ENCODE measurements around the gene PAQR8.

The PAQR8 gene

GRCh38 chr6:52365866-52366540 lies 4.1 kb downstream of the PAQR8 start:
- FAIRE-seq = no peak
- TF ChIP-seq CTCF (IDR thresholded peaks at IDR 0.05; ENCODE audit: insufficient read depth, missing control alignments) = no peak

GRCh38 chr6:52368002-52368401 lies 6.1 kb downstream of the PAQR8 start:
- no peak for FAIRE-seq
- no peak for DNase-seq (ENCODE audit: insufficient read length, low spot score)
- no peak for TF ChIP-seq CTCF (IDR thresholded peaks at IDR 0.05; ENCODE audit: insufficient read depth, missing control alignments)

More at GRCh38 chr6:52365866-52366540, 4.1 kb downstream of the PAQR8 start:
- no peak for DNase-seq (ENCODE audit: insufficient read length, low spot score)

DNA sequence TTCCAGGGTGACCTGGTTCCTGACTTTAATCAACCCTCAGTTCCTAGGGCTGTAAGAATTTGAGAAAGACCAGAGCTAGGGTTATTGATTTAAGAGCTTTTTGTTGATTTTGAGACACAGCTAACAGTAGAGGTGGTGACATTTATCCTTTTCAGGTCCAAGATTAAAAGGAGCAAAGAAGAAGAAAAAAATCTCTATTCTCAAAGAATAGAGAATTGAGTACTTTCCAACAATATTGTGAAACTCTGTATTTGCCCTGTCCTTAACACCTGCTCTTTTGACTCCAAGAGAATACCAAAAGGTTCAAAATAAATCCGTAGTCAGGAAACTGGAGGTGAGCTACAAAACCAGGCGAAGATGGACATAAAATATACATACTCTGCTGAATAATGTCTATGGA lies 7.3 kb downstream of the PAQR8 start:
- no peak for FAIRE-seq
- no peak for DNase-seq (ENCODE audit: insufficient read length, low spot score)
- TF ChIP-seq CTCF (IDR thresholded peaks at IDR 0.05; ENCODE audit: insufficient read depth, missing control alignments) = no peak

DNA sequence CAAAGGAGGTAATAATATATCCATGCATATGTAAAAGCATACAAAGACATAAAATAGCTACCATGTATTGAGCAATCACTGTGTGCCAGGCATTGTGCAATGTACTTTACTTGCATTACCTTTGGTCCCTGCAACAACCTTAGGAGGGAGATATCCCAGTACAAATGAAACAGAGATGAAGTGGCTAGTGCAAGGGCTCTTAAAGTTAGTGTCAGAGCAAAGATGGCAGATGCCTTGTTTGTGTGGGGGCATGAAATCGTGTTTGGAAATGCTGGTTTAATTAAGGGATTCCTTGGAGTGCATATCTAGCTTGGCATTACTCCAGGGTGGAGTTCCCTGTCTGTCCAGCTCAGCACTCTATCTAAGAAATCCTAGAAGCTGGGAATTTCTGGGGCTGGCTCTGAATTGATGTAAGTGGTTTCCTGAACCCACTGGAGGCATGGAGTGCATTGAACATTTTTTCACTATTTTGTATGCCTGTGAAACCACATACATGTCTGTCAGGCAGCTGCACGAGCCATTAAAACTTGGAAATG lies 9.8 kb downstream of the PAQR8 start:
- no peak for TF ChIP-seq CTCF (IDR thresholded peaks at IDR 0.05; ENCODE audit: insufficient read depth, missing control alignments)
- FAIRE-seq = no peak
- no peak for DNase-seq (ENCODE audit: insufficient read length, low spot score)

DNA sequence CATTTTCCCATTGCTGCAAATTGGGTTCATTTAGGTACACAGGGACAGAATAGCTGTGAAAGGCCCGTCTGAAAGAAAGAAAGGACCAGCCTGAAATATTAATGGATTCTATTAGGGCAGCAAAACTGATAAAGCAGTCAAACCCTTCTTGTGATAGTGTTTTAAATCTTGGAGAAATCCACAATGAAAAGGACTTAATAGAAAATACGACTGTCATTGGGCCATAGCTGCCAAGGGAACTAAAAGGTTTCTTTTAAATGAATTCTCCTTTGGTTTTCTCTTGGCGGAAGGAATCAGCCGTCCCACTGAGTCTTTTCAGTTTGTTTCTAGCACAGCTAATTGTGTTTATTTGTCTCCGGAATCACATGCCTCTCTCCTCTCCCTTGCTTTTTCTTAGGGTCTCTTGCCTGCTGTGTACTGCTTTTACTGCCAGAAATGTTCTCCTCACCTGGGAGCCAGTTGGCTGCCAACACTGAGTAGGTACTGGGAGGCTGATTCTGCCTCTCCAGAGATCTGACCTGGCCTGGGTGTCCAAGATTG lies 11.3 kb downstream of the PAQR8 start:
- no peak for FAIRE-seq
- TF ChIP-seq CTCF (IDR thresholded peaks at IDR 0.05; ENCODE audit: insufficient read depth, missing control alignments) = no peak
- DNase-seq (ENCODE audit: insufficient read length, low spot score) = no peak

- DNase-seq (ENCODE audit: insufficient read length, low spot score) (no peak), FAIRE-seq (no peak)
- no peak for TF ChIP-seq CTCF (IDR thresholded peaks at IDR 0.05; ENCODE audit: insufficient read depth, missing control alignments)
These were observed 12.3 kb downstream of the PAQR8 start for GRCh38 chr6:52374247-52374646.
